SK-N-SH treated with all-trans-retinoic acid at 6 μM for 48 hours (cell line): ENCODE data around the gene LRRC25.

Experiments
- ATAC-seq: fragments of 200-7000 bp; cut with Tn5 transposase; 3 replicates; pipeline ENCODE4 v1.9.1; 2020; ENCODE audit warnings: mild to moderate bottlenecking, moderate library complexity
- CREB5 ChIP-seq: fragments of 250-450 bp; sonication (Bioruptor Pico); IDR thresholded peaks from 2 replicates; pipeline ENCODE4 v1.5.1; 2020; ENCODE audit warnings: low read depth, mild to moderate bottlenecking, moderate library complexity
- CSDC2 ChIP-seq: fragments of 250-450 bp; sonication (Bioruptor Pico); IDR thresholded peaks from 2 replicates; pipeline ENCODE4 v1.5.0; 2020; ENCODE audit warnings: mild to moderate bottlenecking, moderate library complexity
- CSRNP3 ChIP-seq: fragments of 250-450 bp; sonication (Bioruptor Pico); IDR thresholded peaks from 2 replicates; pipeline ENCODE4 v1.5.1; 2021; ENCODE audit warnings: mild to moderate bottlenecking, moderate library complexity
- ESRRG ChIP-seq: fragments of 250-450 bp; sonication (Bioruptor Pico); IDR thresholded peaks from 2 replicates; pipeline ENCODE4 v1.6.1; 2021; ENCODE audit warnings: mild to moderate bottlenecking
- GLIS3 ChIP-seq: fragments of 250-450 bp; sonication (Bioruptor Pico); IDR thresholded peaks from 2 replicates; pipeline ENCODE4 v1.5.0; 2020; ENCODE audit warnings: mild to moderate bottlenecking, moderate library complexity
- ISL1 ChIP-seq: fragments of 250-450 bp; sonication (Bioruptor Pico); IDR thresholded peaks from 2 replicates; pipeline ENCODE4 v2.1.2; 2022; ENCODE audit warnings: mild to moderate bottlenecking, moderate library complexity
- OSR1 ChIP-seq: fragments of 250-450 bp; sonication (Bioruptor Pico); IDR thresholded peaks from 2 replicates; pipeline ENCODE4 v1.8.0; 2022; ENCODE audit warnings: moderate library complexity, mild to moderate bottlenecking, inconsistent platforms
- PATZ1 ChIP-seq: fragments of 250-450 bp; sonication (Bioruptor Pico); IDR thresholded peaks from 2 replicates; pipeline ENCODE4 v1.8.0; 2020; ENCODE audit warnings: mild to moderate bottlenecking, moderate library complexity, borderline replicate concordance
- POU6F1 ChIP-seq: fragments of 250-450 bp; sonication (Bioruptor Pico); IDR thresholded peaks from 2 replicates; pipeline ENCODE4 v1.8.0; 2021; ENCODE audit warnings: low read depth, mild to moderate bottlenecking, moderate library complexity, borderline replicate concordance
- PPARA ChIP-seq: fragments of 250-450 bp; sonication (Bioruptor Pico); IDR thresholded peaks from 2 replicates; pipeline ENCODE4 v1.5.0; 2020; ENCODE audit warnings: mild to moderate bottlenecking, borderline replicate concordance
- SNAI2 ChIP-seq: fragments of 250-450 bp; sonication (Bioruptor Pico); IDR thresholded peaks from 2 replicates; pipeline ENCODE4 v1.5.0; 2020; ENCODE audit warnings: mild to moderate bottlenecking, moderate library complexity
- TOX ChIP-seq: fragments of 250-450 bp; sonication (Bioruptor Pico); IDR thresholded peaks from 2 replicates; pipeline ENCODE4 v1.8.0; 2021; ENCODE audit warnings: mild to moderate bottlenecking, moderate library complexity, borderline replicate concordance
- TSHZ2 ChIP-seq: fragments of 250-450 bp; sonication (Bioruptor Pico); IDR thresholded peaks from 2 replicates; pipeline ENCODE4 v1.5.0; 2020; ENCODE audit warnings: mild to moderate bottlenecking, moderate library complexity
- ZC3H10 ChIP-seq: fragments of 250-450 bp; sonication (Bioruptor Pico); IDR thresholded peaks from 2 replicates; pipeline ENCODE4 v1.5.1; 2021; ENCODE audit warnings: mild to moderate bottlenecking, moderate library complexity
- ZFP3 ChIP-seq: fragments of 250-450 bp; sonication (Bioruptor Pico); IDR thresholded peaks from 2 replicates; pipeline ENCODE4 v1.5.0; 2020; ENCODE audit warnings: mild to moderate bottlenecking, moderate library complexity
- ZNF70 ChIP-seq: fragments of 450-650 bp; formaldehyde crosslinking; IDR thresholded peaks from 2 replicates; pipeline ENCODE4 v1.5.0; 2020; ENCODE audit warnings: mild to moderate bottlenecking, moderate library complexity

LRRC25 gene

GRCh38 chr19:18389726-18390064 is 7.7 kb downstream of the LRRC25 start (continued):
- TF ChIP-seq CREB5, result no peak
- no peak for TF ChIP-seq ZFP3 (CRISPR knock-in tag)
- TF ChIP-seq ISL1 (CRISPR knock-in tag), result no peak
- no peak for TF ChIP-seq GLIS3 (CRISPR knock-in tag)
- TF ChIP-seq PPARA (CRISPR knock-in tag), result no peak

GRCh38 chr19:18388960-18389725 is 8.3 kb downstream of the LRRC25 start:
- TF ChIP-seq ZC3H10, result no peak
- TF ChIP-seq ESRRG (CRISPR knock-in tag), result no peak
- no peak for TF ChIP-seq POU6F1 (CRISPR knock-in tag)
- no peak for TF ChIP-seq CSDC2 (CRISPR knock-in tag)
- no peak for TF ChIP-seq OSR1 (CRISPR knock-in tag)
- no peak for TF ChIP-seq SNAI2 (CRISPR knock-in tag)
- TF ChIP-seq CREB5, result no peak
- no peak for TF ChIP-seq PATZ1
- TF ChIP-seq CSRNP3 (CRISPR knock-in tag), result no peak
- ATAC-seq, result no peak

- peak; percentile 75 for ATAC-seq
- TF ChIP-seq ZFP3 (CRISPR knock-in tag), result peak; percentile 86
- peak; percentile 70 for TF ChIP-seq ZNF70 (CRISPR knock-in tag)
- TF ChIP-seq TSHZ2, result peak; percentile 55; the same call in 1 of the 2 replicates
- TF ChIP-seq TOX, result no peak
- TF ChIP-seq ESRRG (CRISPR knock-in tag), result peak; percentile 12; the same call in 1 of the 2 replicates
These were observed 9.1 kb downstream of the LRRC25 start for GRCh38 chr19:18388100-18388959.
